Fibroblast of mammary gland (primary cell): ENCODE results near the gene HDC.
A peak's percentile ranks its signal among the peaks of the same experiment; 100 is the strongest.

ENCODE experiments used
- DNase-seq: peaks from one replicate; pipeline ENCODE4 v3.0.0-alpha.2; 2010; ENCODE audit warnings: low read depth
- H3K4me3 ChIP-seq: 2 replicates; pipeline ENCODE4 v1.5.1; 2011; ENCODE audit warnings: low read depth, mild to moderate bottlenecking, low read length, moderate library complexity; ENCODE audit not compliant: control insufficient read depth
- TF ChIP-seq, protein P1 (sequence below): conservative IDR thresholded peaks from 2 replicates; pipeline ENCODE4 v1.5.1; 2011; ENCODE audit warnings: low read depth, low read length, inconsistent platforms; ENCODE audit not compliant: control insufficient read depth, insufficient read depth

The HDC gene

DNA sequence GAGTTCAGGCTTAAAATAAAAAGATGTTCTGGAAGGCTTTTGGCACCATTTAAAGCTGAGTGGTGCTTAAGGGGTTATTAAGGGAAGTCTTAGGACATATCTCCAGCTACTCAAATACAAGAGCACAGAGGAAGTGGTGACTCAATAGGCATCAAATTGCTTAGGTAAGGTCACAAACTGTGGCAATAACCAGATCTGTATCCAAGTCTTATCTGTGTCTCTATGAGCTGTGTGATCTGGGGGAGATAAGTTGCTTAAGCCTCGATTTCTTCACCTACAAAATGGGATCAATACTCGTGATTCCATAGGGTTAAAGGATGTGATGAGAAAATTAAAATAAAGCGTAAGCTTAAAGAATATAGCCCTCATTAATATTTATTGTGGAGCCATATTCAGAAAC lies 7.6 kb downstream of the HDC start:
- TF ChIP-seq, protein P1, sequence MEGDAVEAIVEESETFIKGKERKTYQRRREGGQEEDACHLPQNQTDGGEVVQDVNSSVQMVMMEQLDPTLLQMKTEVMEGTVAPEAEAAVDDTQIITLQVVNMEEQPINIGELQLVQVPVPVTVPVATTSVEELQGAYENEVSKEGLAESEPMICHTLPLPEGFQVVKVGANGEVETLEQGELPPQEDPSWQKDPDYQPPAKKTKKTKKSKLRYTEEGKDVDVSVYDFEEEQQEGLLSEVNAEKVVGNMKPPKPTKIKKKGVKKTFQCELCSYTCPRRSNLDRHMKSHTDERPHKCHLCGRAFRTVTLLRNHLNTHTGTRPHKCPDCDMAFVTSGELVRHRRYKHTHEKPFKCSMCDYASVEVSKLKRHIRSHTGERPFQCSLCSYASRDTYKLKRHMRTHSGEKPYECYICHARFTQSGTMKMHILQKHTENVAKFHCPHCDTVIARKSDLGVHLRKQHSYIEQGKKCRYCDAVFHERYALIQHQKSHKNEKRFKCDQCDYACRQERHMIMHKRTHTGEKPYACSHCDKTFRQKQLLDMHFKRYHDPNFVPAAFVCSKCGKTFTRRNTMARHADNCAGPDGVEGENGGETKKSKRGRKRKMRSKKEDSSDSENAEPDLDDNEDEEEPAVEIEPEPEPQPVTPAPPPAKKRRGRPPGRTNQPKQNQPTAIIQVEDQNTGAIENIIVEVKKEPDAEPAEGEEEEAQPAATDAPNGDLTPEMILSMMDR, result no peak
- H3K4me3 ChIP-seq, result no peak overlapping the region
- DNase-seq, result peak; percentile 68

DNA sequence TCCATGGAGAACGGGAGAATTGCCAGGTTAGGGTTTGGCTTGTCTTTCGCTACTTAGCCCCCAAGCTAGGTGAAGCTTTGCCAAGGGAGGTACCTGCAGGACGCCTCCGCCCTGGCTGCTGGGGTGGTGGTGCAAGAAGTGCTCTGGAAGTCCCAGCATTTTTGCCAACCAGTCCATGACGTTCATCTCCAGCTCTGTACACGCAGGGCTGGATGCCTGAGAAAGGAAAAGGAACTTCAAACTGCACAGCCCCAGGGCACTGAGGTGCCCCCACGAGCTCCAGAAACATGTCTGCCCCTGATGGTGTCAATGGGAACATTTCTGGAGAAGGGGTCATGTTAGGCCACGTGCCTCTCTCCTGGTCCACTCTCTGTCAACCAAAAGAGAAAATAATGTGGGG lies 8.2 kb downstream of the HDC start:
- no peak for DNase-seq
- TF ChIP-seq, protein P1, result no peak

DNA sequence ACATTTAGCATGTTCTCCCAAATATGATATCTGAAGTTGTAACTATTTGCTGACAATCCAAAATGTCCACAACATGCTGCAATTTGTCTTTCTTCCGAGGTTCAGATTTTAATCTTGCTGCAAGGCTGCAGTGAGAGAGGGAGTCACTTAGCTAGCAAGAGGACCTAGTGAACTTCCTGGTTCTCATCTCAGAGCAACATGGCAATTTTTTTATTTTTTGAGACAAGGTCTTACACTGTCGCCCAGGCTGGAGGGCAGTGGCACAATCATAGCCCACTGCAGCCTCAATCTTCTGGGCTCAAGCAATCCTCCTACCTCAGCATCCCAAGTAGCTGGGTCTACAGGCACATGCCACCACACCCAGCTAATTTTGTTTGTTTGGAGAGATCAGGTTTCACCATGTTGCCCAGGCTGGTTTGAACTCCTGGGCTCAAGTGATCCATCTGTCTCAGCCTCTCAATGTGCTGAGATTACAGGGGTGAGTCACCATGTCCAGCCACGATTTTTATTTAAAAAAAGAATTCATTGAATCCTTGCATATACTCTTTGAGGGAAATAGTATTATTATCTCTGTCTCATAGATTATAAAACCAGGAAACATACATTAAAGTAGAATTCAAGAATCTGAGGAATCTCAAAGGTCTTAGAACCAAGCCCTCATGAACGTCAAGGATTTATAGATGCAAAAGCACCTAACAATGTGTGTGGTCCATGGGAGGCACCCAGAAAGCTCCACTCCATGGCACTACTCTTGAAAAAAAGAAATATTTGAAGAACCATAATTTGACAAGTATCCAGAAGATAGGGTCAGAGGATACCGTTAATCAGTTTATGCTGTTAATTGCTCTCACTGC lies 9.1 kb downstream of the HDC start:
- H3K4me3 ChIP-seq, result no peak overlapping the region
- TF ChIP-seq, protein P1, result no peak
- DNase-seq, result peak; percentile 75

More for the DNA sequence above, 8.2 kb downstream of the HDC start:
- H3K4me3 ChIP-seq, result no peak overlapping the region

DNA sequence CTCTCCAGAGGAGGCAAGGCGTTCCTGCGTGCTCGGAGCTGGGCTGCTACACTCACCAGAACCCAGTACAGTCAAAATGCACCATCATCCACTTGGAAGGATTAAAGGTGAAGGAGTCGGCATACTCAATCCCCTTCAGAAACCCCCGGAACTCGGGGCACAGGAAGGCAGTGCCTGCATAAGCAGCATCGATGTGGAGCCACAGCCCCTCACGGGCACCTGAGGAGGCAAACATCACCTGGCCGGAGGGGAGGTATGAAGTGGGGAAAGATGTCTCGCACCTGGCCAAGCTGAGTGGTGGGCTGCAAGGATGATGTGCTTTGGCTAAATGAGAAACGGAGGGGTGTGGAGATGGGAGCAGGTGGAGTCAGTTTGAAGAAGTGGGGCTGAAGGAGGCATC lies 13.0 kb downstream of the HDC start:
- TF ChIP-seq, protein P1, result no peak
- DNase-seq, result no peak

DNA sequence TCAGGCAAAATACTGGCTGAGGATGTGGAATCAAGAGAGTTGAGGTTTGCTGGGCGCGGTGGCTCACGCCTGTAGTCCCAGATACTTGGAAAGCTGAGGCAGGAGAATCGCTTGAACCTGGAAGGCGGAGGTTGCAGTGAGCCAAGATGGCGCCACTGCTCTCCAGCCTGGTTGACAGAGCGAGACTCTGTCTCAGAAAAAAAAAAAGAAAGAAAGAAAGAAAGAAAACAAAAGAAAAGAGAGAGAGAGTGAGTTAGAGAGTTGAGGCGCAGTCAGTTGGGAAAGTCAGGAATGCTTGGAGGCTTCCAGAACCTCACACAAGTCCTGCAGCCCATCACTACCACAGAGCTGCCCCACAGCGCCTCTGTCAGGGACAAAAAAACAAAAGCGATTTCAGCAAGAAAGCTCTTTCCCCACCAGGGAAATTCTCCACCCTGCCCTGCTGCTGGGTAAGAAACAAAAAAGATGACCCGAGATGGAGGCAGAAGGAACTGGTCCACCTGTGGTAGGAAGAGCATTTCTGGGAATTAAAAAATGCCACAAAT lies 13.8 kb downstream of the HDC start:
- no peak overlapping the region for H3K4me3 ChIP-seq
- TF ChIP-seq, protein P1, result no peak
- DNase-seq, result no peak

More for the DNA sequence above, 13.0 kb downstream of the HDC start:
- H3K4me3 ChIP-seq, result no peak overlapping the region

DNA sequence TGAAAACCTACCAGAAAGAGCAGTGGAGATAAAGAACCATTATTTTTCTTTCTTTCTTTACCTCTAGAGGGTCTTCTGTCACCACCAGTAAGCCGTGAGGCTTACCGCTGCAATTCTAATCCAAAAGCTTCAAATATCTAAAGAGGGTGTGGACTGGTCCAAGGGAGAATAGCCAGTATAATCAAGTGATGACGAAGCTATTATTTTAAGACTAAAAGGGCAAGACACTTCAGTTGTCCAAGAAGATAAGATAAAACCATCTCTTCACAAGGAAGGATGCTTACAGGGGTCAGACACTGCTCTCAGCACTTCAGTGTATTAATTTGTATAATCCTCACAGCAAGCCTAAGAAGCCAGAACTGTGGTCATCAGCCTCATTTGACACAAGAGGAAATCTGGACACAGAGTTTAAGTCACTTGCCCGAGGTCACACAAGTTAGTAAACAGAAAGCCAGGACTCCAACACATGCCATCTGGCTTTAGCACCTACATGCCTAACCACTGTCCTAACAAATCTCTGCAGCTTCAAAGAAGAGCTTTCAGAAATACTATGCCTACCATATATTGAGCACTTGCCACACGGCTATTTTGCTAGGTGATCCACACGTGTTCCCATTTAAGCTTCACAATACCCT lies 14.6 kb downstream of the HDC start:
- TF ChIP-seq, protein P1, result no peak
- DNase-seq, result no peak
- no peak overlapping the region for H3K4me3 ChIP-seq
